Transverse colon (tissue), 4 donors: ENCODE data around the gene SLC22A4.

Experiments
- CTCF ChIP-seq, 5 experiments: fragments of 200-600 bp in 3 of 5; fragments of 450-650 bp in 2 of 5; sonication (generic) in 3 of 5; IDR thresholded peaks; 1 replicate in 2 of 5; 2 replicates in 3 of 5; pipeline ENCODE4 v1.5.1; 2016 to 2017; ENCODE audit warnings: antibody characterized with exemption in 5 of 5, inconsistent platforms in 3 of 5, mild to moderate bottlenecking in 2 of 5, moderate library complexity in 1 of 5
- EP300 ChIP-seq: sonication (generic); formaldehyde crosslinking; IDR thresholded peaks from one replicate; pipeline ENCODE4 v1.6.1; 2017; ENCODE audit warnings: antibody characterized with exemption, low read depth
- POLR2A ChIP-seq: fragments of 450-650 bp; IDR thresholded peaks from one replicate; pipeline ENCODE4 v1.6.1; 2016; ENCODE audit warnings: antibody characterized with exemption, mild to moderate bottlenecking, moderate library complexity
- POLR2AphosphoS5 ChIP-seq, 3 donors: sonication (generic); formaldehyde crosslinking; IDR thresholded peaks; one replicate each; pipeline ENCODE4 v1.6.1; 2016; ENCODE audit warnings: antibody characterized with exemption in 3 of 3

- TF ChIP-seq POLR2AphosphoS5 (IDR thresholded peaks at IDR 0.05) = no peak
- TF ChIP-seq CTCF (IDR thresholded peaks at IDR 0.05) = no peak
- TF ChIP-seq POLR2A = no peak
- TF ChIP-seq EP300 = no peak
Measured at GRCh38 chr5:132353486-132353995, 59.3 kb downstream of the SLC22A4 start.
